ENCODE results near the gene MAF.

Gene MAF

GRCh38 chr16:79601931-79602627, 1.5 kb upstream of the MAF start:
- ChIA-PET POLR2A (no interaction called here), CTCF (interaction anchor here (0.7 to 3.4 kb wide), 8 partner anchors 10 to 1480 kb away, joined by 3 to 12 read pairs (median 4); no protein-coding TSS in a partner anchor)
- no peak overlapping the region for H3K4me3 ChIP-seq (ENCODE audit: low read depth, low read length)
- peak; percentile 62 for TF ChIP-seq CTCF (IDR thresholded peaks at IDR 0.05; ENCODE audit: insufficient read depth, low read length, missing control alignments)
- DNase-seq (ENCODE audit: low read depth, low spot score): no peak

DNA sequence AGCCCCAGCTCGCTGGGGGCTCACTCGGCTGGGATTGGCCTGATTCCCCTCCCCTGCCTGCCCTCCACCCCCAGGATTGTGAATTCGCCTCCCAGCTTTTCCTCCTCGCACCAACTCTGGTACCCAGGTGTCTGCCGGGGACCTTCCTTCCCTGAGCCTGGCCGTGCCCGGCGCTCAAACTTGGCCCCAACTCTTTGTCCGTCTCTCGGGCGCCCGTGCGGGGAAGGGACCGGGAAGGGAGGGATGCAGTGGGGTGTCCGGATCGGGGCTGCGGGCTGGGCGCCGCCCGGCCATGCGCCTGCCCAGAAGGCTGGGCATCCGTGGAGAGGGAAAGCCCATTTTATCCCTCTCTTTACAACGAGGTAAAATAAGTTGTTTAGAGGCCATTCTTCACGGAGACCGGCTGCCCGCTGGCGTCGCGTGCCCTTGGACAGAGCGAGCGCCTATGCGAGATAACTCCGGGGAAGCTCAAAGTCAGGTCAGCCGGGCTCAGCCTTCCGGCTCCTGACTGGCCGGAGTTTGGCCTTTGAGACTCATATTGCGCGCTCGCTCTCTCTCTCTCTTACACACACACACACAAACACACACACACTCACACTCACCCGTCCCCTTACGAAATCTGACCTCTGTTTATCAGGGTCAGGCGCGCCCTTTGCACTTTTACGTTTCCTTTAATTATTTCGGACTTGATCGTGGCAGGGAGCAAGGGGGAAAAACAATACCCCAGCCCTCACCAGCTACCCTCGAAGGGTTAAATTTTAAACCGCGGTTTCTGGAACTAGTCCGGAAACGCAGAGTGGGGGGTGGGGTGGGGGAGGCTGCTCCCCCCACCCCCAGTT, 774 bp upstream of the MAF start:
- no peak for DNase-seq (ENCODE audit: low read depth, low spot score)
- ChIA-PET CTCF (interaction anchor here (0.7 to 3.4 kb wide), 7 partner anchors 11 to 1479 kb away, joined by 3 to 12 read pairs (median 3); no protein-coding TSS in a partner anchor), POLR2A (no interaction called here)
- H3K4me3 ChIP-seq (ENCODE audit: low read depth, low read length): peak overlapping the region; percentile 28
- no peak for TF ChIP-seq CTCF (IDR thresholded peaks at IDR 0.05; ENCODE audit: insufficient read depth, low read length, missing control alignments)

GRCh38 chr16:79599837-79600637, 500 bp downstream of the MAF start:
- ChIA-PET POLR2A (no interaction called here), CTCF (interaction anchor here (3.4 kb wide), 1 partner anchor 1475 kb away, joined by 12 read pairs; no protein-coding TSS in a partner anchor)
- peak overlapping the region; percentile 28 for H3K4me3 ChIP-seq (ENCODE audit: low read depth, low read length)
- DNase-seq (ENCODE audit: low read depth, low spot score): no peak
- TF ChIP-seq CTCF (IDR thresholded peaks at IDR 0.05; ENCODE audit: insufficient read depth, low read length, missing control alignments): no peak

DNA sequence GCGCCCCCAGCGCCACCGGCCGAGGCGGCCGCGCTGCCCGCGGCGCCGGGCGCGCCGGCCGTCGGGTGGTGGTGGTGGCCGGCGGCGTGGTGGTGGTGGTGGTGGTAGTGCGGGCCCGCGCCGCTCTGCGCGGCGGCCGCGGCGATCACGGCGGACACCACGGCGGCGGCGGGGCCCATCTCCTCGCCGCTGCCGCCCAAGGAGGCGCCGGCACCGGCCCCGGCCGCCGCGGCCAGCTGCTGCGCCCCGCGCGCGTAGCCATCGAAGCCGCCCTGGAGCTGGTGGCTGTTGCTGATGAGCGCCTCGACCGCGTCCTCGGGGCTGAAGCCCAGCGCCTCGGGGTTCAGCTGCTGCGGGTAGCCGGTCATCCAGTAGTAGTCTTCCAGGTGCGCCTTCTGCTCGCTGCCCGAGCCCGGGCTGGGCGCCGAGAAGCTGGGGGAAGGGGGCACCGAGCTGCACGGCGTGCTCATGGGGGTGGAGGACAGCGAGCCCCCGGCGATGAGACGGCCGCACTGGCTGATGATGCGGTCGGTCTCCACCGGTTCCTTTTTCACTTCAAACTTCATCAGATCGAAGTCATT, 1.2 kb downstream of the MAF start:
- no peak for TF ChIP-seq CTCF (IDR thresholded peaks at IDR 0.05; ENCODE audit: insufficient read depth, low read length, missing control alignments)
- H3K4me3 ChIP-seq (ENCODE audit: low read depth, low read length): 0 out of 2 replicates have a peak overlapping the region, but pooled peaks have one; percentile 4
- ChIA-PET POLR2A (no interaction called here), CTCF (interaction anchor here (3.4 kb wide), 1 partner anchor 1474 kb away, joined by 12 read pairs; no protein-coding TSS in a partner anchor)
- no peak for DNase-seq (ENCODE audit: low read depth, low spot score)

- no peak for TF ChIP-seq CTCF (IDR thresholded peaks at IDR 0.05; ENCODE audit: insufficient read depth, low read length, missing control alignments)
- no peak for DNase-seq (ENCODE audit: low read depth, low spot score)
- ChIA-PET POLR2A (no interaction called here), CTCF (no interaction called here)
- peak overlapping the region; percentile 27 for H3K4me3 ChIP-seq (ENCODE audit: low read depth, low read length)
These were observed 2.0 kb downstream of the MAF start for GRCh38 chr16:79598348-79599181.
